CD4-positive, alpha-beta T cell treated with Interleukin-12 subunit alpha and Interleukin-12 subunit beta, for 1 hour (primary cell): ENCODE data around the gene KLHL17.
A peak's percentile ranks its signal among the peaks of the same experiment; 100 is the strongest.

ENCODE experiments used
- DNase-seq: peaks from one replicate; pipeline ENCODE4 v3.0.0-alpha.2; 2020

Gene KLHL17

DNA sequence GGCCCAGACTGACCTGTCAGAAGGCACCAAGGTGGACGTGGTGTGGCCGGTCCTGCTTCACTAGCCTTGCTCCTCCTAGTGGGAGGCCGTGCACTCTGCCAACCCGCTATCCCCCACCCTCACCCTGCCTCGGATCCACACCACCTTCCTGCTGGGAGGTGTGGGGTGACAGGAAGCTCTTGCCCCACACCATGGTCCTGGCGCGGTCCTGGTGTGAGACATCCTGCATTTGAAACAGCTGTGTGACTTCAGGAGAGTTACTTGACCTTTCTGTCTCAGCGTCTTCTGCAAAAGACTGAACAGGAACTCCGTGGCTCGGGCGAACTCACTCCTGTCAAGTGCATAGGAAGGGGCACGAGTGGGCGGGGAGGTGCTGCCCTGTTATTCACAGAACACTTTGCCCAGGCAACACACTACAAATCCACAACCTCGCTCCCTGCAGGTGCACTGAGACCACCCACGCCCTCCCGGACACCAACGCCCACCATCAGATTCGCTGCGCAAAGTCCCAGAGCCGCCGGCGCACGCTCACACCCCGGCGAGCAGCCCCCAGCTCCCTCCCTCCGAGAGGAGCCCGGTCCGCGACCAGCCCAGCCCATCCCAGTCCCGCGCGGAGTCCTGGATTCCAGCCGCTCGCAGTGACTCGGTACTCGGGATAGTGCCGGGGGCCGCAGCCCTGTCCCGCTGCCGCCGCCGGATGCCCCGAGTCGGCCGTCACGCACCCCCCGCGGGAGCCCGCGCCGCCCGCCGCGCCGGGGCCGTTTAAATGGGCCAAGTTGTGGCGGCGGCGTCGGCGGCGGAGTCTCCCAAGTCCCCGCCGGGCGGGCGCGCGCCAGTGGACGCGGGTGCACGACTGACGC, 37.0 kb upstream of the KLHL17 start, which contains the start of gene SAMD11:
TSS of gene SAMD11 (plus strand) at position 793 of the 860 bp plus-strand sequence. CDS start 509 bp downstream, outside the sequence.
- peak; percentile 77 for DNase-seq

DNA sequence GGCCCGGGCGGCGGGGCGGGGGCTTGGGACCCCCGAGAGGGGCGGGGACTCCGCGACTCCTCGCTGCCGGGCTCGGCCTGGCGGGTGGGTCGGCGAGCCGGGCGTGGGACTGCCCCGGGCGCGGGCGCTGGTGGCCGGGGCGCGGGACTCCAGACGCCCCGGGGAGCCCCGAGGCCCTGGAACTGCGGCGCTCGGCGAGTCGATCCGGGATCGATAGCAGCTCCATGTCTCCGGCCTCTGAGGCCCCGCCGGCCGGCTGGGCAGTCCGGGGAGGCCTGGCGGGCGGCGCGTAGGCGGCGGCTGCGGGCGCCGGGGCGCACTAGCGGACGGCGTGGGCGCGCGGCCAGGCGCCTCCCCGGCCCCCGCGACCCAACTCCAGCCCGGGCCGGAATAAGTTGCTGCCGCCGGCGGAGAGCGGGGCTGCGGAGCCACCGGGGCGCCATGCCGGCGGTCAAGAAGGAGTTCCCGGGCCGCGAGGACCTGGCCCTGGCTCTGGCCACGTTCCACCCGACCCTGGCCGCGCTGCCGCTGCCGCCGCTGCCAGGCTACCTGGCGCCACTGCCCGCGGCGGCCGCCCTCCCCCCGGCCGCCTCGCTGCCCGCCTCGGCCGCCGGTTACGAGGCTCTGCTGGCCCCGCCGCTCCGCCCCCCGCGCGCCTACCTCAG, 36.3 kb upstream of the KLHL17 start:
- no peak for DNase-seq

DNA sequence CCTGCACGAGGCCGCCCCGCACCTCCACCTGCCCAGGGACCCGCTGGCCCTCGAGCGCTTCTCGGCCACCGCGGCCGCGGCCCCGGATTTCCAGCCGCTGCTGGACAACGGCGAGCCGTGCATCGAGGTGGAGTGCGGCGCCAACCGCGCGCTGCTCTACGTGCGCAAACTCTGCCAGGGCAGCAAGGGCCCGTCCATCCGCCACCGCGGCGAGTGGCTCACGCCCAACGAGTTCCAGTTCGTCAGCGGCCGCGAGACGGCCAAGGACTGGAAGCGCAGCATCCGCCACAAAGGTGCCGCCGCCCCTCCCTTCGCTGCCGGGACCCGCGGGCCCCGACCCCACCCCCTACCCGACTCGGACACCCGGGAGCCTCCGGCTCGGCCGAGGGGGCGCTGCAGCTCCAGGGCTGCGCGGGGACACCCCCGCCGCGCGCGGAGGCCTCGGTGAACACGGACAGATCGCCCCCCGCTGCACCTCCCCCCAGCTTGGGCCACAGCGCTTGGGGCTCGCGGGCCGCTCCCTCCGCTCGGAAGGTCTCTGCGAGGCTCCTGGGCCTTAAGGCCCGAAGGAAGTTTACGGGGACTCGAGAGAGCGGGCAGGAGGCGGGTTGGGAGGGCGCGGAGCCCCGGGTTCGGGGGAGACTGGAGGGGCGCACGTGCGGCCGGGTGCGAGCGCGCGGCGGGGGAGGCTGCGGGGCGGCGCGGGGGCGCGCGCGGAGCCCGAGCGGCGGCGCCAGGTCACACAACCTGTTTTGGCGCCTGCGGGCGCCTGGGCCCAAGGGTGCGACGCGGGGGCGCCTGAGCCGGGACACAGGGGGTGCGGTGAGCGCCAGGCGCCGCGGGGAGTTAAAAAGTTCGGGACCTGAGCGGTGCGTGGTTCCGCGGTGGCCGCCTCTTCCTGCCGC, 35.5 kb upstream of the KLHL17 start:
- no peak for DNase-seq

DNA sequence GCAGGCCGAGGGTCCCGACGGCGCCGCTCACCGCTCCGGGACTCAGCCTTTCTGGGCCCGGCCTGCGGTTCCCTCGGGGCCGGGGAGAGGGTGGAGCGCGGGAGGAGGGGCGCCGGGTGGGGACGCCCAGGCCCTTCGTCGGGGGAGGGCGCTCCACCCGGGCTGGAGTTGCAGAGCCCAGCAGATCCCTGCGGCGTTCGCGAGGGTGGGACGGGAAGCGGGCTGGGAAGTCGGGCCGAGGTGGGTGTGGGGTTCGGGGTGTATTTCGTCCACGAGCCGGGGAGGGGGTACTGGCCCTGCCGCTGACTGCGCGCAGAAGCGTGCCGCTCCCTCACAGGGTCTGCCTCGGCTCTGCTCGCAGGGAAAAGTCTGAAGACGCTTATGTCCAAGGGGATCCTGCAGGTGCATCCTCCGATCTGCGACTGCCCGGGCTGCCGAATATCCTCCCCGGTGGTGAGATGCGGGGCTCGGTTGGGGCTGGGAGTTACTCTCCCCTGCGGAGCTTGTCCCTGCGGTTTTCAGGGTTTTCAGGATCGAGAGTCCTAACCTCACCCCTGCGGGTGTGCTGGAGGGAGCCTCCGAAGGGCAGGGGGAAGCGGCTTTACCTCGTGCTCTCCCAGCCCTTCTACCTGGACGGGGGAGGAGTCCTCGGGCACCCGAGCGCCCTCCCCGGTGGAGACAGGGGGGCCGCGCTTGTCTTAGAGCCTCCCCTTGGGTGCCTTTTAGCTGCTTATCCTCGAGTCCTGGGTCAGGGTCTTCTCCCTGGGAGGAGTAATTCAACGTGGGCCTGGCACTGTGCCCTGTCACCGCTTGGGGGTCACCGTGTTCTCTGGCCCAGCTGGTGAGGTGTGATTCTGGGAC, 34.6 kb upstream of the KLHL17 start:
- no peak for DNase-seq

DNA sequence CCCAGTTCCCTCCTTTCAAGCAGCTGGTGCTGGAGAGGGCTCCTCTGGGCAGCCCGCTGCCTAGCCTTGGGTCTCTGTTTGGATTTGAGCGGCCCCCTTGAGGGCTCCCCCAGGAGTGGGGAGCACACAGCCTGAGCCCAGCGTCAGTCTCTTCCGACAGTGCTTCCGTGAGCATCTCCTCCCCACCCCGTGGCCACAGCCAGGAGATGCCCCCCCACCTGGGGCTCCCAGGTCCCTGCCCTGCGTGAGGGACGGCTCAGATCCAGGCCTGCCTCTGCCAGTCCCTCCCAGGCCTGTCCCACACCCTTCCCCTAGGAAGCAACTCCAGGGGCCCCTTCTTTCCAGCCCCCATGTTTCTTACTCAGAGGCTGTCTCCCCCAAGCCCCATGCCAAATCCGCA, 33.1 kb upstream of the KLHL17 start:
- DNase-seq: no peak

DNA sequence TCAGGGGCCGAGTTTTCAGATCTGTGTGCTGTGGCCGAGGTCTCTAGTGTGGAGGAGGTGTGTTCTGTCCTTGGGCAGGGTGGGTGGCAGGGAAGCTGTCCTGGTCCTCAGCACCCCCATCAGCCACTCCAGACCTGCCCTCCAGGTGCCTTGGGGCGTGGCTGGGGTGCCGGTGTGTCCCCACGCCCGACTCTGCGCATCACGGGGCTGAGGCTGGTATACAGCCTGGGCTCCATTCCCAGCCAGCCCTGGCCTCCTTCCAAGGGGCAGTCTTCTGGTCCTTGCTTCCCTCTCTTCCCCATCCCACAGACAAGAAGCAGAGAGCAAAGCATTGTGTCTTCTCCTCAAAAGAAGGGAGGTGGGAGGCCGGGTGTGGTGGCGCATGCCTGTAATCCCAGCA, 32.6 kb upstream of the KLHL17 start:
- DNase-seq: no peak

DNA sequence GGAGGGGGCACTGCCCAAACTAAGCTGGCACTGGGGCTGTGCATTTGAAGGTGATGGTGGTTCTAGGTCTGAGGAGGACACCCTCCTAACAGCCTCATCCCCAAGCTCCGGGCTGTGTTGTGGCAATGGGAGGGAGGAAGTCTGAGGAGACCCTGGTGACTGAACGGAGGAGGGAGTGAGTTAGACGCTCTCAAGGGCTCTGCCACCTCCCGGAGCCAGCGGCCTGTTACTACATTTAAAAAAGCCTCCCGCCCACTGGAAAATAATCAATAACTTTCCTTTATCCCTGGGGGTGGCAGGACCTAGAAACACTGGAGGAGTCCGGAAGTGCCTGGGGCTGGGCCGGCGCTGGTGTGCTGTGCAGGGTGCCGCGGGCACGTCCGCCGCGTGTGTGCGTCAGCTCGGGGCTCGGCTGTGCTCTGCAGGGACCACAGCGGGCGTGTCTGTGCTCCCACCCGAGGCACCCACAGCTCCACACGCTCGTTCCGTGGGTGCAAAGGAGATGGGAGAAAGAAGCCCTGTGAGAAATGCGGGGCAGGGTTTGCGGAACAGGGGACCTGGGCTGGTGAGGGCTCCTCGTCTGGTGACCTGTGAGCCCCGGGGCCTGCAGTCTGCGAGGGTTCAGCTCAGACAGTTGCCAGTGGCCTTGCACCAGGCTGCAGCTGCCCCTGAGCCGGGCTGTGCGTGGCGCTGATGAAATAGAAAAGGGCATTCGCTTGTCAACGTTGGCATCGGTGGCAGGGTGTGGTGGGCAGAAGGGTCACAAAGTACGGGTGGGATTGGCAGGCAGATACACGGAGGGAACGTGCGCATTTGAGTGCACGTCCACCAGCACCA, 31.3 kb upstream of the KLHL17 start:
- DNase-seq: no peak

DNA sequence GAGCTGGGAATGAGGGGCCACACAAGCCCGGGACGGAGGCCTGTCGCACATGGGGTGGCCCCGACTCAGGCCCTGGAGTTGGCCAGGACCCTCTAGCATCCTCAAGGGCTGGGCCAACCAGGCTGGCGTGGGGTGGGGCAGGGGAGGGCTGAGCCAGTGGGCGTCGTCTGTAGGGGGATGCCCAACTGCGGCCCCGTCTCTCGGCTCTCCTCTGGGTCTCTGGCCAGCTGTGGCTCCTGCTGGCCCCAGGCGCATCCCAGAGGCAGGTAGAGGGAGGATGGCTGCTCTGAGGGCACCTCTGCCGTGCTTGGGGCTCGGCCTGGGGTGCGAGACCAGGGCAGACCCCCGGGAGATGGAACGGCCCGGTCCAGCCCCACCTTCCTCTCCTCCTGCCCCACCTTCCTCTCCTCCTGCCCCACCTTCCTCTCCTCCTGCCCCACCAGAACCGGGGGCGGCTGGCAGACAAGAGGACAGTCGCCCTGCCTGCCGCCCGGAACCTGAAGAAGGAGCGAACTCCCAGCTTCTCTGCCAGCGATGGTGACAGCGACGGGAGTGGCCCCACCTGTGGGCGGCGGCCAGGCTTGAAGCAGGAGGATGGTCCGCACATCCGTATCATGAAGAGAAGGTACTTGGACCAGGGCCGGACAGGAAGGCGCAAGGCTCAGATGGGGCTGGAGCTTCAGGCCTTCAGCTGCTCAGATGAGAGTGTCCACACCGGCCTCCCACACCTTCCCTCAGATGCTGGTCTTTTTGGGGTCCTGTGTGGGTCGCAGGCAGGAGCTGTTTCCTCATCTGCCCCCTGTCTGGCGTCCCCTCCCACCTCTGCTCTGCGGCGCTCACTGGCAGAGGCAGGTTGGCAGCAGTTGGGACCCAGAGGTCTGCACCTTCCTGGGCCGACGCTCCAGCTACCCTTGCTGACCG, 30.4 kb upstream of the KLHL17 start:
- DNase-seq: no peak

DNA sequence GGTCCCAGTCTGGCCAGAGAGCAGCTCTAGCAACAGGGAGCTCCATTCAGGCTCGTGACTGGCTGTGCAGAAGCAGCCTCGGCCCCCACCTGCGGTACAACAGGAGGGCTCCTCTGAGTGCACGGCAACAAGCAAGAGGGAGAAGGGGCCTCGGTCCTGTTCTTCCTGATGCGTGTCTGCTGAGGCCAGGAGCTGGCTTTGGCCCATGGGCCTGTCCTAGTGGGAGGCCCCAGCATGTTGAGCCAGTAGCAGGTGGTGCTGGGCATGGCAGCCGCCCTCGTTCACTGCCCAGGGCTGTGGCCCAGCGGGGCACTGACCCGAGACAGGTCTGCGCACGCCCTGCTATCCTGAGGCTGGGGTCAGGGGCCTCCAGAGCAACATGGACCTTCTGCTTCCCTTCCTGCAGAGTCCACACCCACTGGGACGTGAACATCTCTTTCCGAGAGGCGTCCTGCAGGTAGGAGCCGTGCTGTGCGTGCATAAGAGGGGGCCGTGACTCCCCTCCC, 29.7 kb upstream of the KLHL17 start:
- DNase-seq: no peak

DNA sequence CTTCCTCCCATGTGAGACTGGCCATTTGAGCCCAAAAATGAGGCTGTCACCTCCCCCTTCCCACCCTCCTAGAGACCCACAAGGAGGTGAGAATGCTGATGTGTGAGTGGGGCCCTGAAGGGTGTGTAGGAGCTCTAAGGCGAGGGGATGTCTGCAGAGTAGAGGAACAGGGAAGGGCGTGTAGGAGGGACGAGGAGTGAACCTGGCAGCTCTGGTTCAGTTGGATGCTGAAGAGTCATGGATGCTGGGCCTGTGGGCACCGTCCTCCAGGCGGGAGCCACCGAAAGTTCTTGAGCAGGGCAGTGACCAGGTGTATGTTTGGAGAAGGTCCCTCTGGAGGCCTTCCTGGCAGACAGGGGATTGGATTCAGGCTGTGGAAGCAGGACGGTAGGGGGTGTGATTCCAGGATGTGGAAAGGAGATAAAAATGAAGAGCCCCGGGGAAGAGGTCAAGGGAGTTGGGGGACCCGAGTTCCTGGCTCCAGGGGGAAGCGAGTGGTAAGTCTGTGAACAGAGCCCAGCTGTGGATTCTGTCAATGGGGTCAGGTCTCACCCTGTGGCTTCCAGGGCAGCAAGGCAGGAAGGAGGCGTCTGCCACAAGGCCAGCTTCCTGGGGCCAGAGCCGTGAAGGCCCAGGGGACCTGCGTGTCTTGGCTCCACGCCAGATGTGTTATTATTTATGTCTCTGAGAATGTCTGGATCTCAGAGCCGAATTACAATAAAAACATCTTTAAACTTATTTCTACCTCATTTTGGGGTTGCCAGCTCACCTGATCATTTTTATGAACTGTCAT, 28.8 kb upstream of the KLHL17 start:
- no peak for DNase-seq

DNA sequence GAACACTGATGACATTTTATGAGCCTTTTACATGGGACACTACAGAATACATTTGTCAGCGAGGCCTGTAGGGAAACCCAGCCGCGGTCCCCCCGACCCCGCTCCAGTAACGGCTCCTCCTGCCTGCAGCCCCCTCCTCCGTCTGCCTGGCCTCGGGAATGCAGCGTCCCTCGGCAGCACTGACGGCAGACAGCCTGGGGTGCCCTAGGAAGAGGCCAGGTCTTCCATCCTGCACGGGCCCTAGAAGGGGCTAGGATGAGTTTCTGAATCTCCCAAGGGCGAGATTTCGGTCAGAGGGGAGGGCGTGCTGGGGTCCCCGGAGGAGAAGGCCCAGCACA, 28.2 kb upstream of the KLHL17 start:
- no peak for DNase-seq

DNA sequence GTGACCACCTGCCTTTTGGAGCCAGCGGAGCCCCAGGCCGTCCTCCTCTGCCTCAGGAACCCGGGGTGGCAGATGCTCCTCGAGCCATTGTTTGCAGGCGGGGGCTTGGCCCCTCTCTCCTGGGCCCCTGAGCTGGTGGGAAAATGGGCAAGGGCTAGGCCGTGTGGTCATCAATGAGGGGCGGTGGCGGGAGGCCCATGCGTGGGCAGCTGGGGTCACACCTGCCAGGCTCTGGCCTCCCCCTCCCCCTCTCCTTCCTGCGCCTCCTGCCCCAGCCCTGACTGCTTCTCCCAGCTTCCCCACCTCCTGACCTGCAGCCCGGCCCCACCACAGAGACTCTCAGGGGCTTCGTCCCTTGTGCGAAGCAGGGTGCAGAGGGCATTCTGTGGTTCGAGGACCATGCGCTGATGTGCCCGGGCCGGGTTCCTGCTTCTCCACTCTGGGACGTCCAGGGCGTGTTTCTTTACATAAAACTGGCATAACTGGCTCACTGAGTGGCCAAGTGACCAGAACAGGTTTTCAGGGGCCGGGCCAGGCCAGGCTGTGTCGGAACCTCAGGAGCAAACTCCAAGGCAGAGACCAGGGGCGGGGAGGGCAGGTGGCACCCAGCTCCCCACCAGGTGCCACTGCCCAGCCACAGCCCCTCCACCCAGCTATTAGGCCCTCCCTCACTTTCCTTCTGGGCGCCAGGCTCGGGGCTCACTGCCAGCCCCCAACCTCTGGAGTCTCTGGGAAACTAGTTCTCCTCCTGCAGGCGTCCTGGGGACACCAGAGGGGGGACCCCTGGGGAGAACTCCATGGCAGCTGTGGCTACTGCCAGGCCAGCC, 27.4 kb upstream of the KLHL17 start:
- DNase-seq: no peak

DNA sequence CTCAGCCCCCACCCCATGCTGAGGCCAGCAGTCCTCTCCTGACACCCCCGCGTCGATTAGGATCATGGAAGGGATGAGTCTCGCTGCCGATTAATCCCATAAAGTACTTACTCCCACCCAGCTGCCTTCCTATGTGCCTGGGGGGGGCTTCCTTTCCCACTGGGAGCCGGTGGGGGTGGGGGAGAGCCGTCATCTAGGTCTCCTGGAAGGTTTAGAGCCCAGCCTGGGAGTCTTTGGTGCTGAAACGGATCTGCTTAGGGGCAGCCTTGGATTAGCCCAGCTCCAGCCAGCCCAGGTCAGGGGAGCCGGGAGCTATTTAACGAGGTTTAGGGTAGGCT, 26.8 kb upstream of the KLHL17 start:
- no peak for DNase-seq

DNA sequence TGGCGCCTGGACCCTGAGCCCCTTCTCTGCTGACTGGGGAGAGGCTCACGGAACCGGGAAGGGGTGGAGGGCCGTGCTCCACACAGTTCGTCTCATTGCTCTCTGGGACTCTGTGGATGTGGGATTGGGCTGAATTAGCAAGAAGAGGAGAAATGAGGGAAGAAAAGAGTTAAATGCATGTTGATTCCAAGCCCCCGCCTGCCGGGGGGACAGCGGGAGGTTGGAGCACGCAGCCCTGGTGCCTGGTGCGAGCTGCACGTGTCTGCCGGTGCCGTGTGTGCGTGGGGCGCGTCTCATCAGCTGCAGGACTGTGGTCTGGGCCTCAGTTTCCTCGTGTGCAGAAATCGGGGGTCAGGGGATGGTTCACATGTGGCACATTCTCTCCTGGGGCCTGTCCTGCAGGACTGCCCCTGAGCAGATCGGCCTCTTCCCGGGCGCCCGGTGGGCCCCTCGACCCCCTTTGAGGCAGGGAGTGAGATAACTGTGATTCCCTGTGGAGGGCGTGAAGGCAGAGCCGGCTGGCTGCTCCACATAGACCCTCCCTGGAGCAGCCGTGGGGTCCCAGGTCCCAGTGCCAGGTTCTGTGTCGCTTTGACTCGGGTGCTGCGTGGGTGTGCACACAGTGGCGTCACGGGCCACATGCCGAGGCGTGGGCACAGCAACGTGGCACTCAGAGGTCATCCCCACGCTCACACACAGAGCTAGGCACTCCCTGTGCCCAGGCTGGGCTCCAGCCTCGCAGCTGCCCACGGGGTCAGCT, 25.2 kb upstream of the KLHL17 start:
- DNase-seq: no peak

DNA sequence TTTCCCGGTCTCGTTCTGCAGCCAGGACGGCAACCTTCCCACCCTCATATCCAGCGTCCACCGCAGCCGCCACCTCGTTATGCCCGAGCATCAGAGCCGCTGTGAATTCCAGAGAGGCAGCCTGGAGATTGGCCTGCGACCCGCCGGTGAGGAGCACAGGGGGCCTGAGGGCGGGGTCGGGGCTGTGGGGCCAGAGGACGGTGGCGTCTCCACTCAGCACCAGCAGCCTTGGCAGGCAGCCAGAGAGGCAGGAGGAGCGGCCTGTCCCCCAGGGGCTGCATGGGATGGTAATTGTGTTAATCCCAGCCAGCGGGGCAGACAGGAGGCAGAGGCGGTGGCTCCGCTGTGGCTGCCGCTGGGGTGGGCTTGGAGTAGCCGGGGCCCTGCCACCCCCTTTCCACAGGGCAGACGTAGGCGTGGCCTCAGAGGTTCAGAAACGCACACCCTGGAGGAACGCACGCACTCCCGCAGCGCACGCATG, 24.6 kb upstream of the KLHL17 start:
- DNase-seq: no peak

DNA sequence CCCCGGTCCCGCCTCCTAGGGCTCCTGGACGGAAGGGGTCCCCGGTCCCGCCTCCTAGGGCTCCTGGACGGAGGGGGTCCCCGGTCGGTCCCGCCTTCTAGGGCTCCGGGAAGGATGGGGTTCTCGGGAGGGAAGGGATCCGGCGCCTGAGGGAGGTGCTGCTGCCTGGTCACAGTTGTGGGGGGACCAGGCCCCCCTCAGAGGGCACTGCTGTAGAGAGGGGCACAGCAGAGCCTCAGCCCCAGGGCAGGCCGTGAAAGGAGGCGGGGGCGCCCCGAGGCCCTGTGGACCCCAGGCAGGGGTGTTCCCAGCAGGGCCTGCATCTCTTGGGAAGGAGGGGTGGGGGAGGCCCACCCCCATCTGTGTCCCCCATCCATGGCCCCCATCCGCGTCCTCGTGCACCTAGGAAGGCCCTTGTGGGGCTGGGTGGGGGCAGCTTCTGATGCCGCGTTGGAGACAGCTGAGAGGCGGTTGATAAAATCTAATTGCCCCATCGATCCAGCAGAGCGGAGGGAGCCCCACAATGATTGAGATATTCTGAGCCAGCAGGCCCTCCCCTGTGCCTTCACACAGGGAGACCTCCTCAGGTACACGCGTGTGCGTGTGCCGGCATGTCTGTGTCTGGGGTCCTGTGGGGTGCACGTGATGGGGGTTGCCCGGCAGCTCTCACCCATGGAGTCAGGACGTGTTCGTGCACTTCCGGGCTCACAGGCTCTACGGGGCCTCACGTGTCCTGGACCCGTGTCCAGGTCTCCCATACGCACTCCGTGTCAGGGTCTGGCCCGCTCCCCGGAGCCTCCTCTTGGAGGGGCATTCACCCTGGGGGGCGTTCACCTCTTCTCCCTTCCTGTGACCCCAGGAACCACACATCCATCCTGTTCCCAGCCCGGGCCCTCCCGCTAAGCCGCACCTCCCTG, 23.8 kb upstream of the KLHL17 start:
- no peak for DNase-seq
